LHCN-M2 (cell line): ENCODE data around the gene RALGPS2. TPM values are rescaled to one million over a fixed set of nuclear protein-coding genes. Genes with fewer than 3 reads are reported as not detected.
A peak's percentile ranks its signal among the peaks of the same experiment; 100 is the strongest.
"Not testable (repeated sequence)": the region's sequence is repeated elsewhere in the genome, so short reads cannot be mapped to it uniquely, and the experiment has no call there.

Experiments
- DNase-seq: peaks from one replicate; pipeline ENCODE4 v3.0.0-alpha.2; 2012; ENCODE audit warnings: low read depth
- total RNA-seq: library from RNA; depleted of rRNA; stranded (reverse); fragments of >200 nt; gene quantifications from 2 replicates; pipeline ENCODE4 v1.2.3, GENCODE V29; 2014

RALGPS2 gene
- total RNA-seq, 1 experiment from 2014 or later: 33.1 TPM

DNA sequence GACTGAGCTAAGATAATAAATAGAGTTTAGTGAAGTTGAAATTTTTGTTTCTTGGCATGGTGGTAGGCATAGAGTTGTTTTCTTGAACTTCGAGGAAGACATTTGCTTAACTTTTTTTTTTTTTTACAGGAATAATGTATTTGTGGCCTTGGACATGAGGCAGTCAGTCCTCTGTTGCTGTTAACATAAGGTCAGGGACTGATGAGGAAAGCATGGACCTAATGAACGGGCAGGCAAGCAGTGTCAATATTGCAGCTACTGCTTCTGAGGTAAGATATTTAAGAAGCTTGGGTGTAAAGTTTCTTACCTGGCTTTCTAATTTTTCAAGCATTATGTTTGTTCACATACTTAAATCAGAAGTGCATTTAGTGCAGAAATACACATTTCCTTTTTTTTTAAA lies 51.5 kb downstream of the RALGPS2 start:
- no peak for DNase-seq

DNA sequence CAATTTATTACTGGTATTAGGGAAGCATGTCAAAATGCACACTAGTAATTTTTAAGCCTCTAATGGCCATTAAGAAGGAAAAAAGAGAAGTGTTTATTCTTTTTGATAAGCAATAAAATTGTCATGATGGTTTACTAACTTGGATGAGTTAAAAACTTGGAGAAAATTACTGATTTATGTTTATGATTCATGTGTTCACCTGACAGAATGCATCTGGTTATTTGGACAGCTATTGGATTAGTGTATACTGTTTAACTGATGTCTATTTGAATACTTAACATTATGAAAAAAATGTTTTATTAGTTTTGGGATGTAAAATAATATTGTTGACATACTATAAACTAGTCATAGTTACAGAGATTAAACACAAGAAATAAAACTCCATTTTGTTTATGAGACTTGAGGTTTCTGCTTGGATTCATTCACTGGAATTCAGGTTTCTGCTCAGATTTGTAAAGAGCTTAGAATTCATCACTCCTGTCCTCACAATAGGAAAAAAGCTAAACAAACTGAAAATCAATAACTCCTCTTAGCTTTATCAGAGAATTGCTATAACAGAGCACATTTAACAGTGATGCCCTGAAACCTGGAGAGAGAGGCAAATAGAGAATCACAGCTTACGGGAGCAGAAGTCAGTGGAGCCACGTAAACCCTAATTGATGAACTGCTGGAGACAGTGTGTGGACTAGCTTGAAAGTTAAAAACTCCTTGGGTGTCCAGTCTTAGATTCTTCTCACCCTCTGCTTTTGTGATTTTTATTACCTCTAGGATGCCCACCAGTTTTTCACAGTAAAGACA lies 56.7 kb downstream of the RALGPS2 start:
- DNase-seq: no peak

DNA sequence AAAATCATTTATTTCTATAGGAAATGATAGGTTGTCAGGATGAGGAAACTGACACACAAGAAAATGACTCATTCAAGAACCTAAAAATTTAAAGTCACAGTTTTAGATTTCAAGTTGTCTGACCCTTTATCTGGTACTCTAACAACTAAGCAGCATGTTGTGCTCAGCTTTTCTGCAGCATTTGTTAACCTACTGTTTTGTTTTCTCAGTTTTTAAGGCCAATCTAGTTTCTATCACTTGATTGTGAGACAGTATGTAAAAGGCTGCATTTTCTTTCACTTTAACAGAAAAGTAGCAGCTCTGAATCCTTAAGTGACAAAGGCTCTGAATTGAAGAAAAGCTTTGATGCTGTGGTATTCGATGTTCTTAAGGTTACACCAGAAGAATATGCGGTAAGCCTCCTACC lies 59.1 kb downstream of the RALGPS2 start:
- DNase-seq: no peak

DNA sequence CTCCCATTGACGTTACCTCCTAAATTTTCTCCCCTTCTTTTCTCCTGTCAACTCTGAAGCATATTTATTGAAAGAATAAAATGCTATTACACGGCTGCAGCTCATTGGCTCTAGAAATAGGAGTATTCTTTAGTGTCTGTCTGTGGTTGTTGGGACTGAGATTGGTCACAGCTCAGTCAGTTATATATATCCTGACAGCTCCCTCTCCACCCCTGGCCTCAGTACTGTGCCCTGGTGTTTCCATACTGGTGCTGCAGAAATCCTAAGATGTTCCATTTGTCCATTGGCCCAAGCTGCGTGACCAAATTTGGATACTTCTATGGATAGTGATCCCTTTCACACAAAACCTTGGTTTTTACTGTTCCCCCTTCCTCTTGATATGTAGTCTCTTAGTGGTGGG lies 67.3 kb downstream of the RALGPS2 start:
- no peak for DNase-seq

DNA sequence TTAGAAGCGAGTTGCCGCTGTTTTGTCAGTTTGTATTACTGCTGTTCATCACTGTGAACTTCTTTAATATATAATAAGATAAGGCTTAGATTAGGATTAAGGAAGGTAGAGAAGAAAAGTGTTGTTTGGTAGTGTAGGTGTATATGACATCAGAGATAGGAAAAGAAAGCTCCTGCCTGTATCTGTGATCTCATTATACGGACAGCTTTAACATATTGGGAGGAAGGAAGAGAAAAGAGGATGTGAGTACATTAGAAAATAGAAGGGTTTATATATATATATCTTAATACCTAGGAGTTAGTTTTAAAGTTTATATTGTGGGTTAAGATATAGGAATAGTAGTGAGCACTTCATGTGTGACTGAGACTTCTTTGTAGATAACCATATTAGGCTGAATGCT lies 71.0 kb downstream of the RALGPS2 start:
- no peak for DNase-seq

DNA sequence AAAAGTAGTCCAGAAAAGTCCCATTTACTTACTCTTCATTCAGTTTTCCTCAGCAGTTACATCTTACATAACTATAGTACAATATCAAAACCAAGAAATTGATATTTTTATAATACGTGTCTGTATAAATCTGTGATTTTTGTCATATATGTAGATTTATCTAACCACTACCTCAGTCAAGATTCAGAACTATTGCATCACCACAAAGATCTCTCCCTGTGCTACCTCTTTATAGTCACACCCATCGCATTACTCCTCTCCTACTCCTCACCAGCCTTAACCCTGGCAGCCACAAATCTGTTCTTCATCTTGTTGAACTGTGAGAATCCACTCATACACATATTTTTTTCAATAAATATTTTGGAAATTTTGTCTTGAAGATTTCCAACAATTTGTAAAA lies 72.5 kb downstream of the RALGPS2 start:
- DNase-seq: no peak

DNA sequence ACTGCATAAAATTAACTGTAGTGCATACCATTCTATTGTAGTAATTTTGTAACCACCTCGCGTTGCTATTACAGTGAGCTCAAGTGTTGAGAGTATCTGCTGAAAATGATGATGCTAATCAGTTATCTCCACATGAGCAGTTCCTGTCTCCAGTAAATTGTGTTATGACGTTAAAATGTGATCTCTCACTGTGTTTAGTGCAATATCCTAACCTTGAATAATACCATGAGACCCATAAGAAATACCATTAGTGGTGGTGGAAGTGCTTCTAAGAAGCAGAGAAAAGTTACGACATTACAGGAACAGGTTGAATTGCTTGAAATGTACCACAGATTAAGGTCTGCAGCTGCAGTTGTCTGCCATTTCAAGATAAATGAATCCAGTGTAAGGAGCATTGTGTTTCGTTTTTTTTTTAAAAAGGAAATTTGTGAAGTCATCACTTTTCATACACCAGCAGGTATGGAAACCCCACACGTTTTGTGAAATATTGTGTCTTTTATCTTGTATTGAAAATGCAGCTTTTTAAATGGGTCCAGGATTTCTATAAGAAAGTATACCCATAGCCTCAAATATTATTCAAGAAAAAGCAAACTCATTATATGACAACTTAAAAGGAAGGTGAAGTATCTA lies 73.3 kb downstream of the RALGPS2 start:
- DNase-seq: no peak

DNA sequence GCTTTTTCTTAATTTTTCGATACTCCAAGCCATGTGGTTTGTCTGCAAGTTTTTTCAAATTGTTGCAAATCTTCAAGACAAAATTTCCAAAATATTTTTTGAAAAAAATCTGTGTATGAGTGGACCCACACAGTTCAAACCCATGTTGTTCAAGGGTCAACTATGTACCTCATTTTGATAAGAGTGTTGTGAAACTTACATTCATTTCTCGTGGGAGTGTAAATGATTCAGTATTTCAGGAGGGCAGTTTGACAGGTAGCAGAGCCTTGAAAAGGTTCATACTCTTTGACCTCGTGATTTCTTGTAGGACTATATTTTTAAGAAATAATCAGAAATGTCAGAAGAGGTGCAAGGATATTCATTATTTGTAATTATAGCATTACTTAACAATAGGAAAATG lies 77.8 kb downstream of the RALGPS2 start:
- no peak for DNase-seq

DNA sequence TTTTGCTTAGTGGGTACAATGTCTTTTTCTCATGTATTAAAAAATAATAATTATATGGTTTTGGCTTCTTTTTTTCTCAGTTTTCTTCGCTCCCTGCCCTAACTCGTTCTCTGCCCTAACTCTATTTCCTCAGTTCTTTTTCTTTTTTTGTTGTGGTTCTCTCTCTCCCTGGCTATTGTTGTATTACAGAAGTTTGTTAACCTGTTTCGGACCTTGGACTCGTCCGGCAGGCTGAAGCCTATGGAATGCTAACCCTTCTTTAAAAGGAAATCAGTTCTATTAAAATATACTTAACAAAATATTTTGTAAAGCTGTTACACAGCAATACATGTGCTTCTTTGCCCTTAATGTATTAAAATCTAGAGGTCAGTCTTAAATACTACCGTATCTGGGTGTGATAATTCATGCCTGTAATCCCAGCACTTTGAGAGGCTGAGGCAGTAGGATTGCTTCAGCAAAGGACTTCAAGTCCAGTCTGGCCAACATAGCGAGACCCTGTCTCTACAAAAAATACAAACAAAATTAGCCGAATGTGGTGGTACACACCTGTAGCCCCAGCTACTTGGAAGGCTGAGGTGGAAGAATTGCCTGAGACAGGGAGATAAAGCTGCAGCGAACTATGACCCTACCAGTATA lies 81.7 kb downstream of the RALGPS2 start:
- DNase-seq: no peak

DNA sequence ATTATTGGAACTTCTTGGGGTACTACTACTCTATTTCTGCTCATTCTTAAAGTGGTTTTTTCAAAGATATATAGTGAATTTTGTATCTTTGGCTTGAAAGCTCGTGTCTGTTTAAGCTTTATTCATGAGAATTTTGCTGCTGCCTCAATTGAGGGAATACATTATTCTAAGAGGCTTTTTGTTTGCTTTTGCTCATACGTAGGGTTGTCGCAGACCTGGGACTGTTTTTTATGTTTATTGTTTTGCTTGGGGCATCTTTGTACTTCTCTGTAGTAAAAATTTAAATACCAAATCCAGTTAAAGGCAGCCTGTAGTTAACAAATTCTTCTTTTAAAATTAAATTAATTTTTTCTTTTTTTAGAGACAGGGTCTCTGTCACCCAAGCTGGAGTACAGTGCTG lies 83.5 kb downstream of the RALGPS2 start:
- no peak for DNase-seq

DNA sequence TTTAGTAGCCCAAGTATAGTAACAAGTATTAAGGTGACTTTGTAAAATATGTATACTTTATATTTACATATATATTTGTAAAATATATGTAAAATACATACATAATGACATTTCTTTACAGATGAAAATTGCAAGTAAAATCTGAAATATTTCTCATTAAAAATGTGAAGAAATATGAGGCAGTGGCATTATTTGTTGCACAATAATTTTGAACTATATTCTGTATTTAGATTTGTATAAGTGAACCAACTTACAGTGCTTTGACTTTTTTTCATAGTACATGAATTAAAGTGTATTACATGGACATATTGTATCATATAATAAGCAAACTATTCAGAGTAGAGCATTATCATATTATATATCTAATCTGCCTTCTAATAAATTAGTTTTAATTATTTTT lies 85.5 kb downstream of the RALGPS2 start:
- no peak for DNase-seq

DNA sequence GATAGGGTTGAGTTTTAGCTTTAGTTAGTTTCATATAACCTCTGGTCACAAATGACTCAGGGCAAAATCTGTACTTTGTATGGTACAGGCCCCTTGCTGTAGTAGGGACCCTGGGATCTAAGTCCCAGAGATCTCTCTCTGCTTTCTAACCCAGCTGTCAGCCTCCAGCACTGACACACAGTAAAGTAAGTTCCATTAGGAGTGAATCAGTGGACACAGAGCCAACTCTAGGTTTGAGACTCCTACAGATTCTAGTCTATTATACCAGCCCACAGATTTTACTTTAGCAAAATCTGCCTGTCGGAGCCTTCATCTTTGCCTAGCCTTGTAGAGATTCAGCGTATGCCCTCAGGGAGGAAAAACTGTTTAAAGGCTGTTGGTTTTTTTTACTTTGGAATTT lies 93.4 kb downstream of the RALGPS2 start:
- peak; percentile 35 for DNase-seq

DNA sequence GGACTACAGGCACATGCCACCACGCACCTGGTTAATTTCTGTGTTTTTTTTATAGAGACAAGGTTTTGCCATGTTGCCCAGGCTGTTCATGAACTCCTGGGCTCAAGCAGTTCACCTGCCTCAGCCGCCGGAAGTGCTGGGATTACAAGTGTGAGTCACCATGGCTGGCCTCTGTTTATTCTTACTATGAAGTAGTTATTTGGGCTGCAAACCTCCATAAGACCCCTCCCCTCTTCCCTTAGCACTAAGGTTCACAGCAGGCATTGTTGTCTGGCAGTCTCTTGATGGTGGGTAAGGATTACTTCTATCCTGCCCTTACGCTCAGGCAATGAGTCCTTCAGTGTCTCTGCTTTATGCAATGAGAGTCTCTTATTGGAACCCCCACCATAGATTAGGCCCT lies 94.1 kb downstream of the RALGPS2 start:
- no peak for DNase-seq

DNA sequence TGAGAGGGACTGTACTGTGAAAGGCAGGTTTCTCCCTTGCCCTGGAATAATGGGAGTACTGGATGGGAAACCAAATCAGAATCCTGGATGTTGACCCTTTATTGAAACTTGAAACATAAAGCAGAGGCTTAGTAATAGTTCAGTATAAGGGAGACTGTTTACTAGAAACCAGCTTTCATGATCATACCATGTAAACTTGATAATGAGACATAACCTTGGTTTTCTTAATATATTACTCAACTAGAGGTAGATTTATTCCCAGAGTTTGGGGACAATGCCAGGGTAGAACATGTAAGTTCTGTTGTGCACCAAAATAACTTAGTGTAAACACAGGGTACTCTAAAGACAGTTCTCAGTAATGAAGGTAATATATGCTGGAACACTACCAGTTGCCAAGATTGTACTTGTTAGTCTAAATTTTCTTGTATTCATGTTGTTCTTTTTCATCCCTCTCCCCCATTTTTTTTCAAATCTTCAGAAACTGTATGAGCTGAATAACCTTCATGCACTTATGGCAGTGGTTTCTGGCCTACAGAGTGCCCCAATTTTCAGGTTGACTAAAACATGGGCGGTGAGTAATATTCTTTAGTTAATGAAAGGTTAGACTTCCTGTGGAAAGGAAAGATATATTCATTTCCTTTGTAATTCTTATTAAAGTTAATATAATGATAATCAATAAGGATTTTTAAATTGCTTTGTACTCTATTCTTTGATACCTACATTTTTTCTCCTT lies 96.3 kb downstream of the RALGPS2 start:
- no peak for DNase-seq

DNA sequence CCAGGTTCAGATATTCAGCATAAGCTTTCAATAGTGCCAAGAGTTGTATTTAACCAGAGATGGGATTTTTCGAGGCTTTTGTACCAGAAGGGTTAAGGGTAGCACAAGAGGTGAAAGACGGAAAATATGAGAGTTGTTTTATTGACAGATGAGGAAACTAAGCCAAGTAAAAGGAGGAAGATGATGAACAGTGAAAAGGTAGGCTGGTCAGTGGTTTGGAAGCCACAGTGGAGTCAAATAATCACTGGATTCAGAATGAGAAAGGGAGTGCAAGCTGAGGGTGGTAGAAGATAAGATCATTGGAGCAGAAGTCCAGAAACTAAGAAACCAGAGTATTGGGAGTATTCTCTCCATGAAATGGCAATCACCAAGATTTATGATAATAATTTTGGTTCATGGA lies 100.1 kb downstream of the RALGPS2 start:
- DNase-seq: no peak

DNA sequence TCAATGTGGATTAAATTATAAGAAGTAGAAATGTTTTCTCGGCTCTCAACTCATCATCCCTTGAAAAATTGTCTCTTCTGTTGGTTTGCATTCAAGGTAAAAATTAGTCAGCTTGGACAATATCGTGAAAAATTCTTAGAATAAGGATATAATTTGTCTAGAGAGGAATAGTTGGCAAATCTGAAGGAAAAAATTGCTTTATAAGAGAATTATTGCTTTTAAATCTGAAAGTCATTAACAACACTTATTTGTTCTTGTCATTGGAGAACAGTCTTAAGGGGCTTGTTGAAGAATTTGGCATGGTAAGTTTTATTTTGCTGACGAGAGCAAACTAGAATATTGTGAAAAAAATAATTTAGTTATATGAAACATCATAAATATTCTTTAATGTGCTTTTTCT lies 119.4 kb downstream of the RALGPS2 start:
- DNase-seq: no peak

DNA sequence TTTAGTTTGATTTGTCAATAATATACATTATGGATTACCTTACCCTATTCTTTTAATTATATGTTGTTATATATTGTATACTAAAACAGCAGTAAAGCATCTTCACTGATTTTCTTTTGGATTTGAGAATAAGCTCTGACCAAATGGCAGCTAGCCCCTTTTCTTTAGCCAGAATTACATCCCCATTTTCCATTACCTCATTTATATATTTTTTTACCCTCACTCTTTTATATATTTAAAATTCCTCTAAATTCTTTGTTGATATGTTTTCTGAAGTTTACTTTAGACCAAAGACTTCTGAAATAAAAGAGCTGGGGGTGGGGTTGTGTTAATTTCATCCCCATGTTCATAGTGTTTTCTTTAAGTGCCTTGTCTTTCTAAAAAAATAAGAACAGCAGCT lies 121.3 kb downstream of the RALGPS2 start:
- DNase-seq: no peak

DNA sequence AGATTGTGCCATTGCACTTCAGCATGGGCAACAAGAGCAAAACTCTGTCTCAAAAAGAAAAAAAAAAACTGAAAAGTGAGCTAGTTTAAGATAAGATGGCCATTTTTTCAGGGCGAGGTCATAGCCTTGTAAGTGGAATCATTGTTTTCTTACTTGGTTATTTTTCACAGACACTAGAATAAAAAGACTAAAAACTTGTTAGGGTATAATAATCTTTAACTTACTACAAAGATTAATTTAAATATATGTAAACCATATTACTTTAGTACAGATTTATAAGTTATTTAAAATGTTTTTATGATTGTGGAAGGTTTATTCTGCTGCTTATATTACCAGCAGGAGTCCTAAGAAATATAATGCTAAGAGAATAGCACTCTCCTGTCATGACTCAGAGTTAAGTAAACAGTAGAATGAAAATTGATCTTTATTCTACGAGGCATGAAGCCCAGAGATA lies 122.4 kb downstream of the RALGPS2 start:
- peak; percentile 61 for DNase-seq

DNA sequence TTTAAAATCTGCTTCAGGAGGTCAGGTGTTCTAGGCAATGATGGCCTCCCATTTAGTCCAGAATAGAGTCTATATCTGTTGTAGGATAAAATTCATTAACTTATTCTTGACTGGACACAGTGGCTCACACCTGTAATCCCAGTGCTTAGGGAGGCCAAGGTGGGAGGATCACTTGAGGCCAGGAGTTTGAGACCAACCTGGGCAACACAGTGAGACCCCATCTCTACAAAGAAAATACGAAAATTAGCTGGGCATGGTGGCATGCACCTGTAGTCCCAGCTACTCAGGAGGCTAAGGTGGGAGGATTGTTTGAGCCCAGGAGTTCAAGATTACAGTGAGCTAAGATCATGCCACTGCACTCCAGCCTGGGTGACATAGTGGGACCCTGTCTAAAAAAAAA lies 122.9 kb downstream of the RALGPS2 start:
- not testable (repeated sequence) for DNase-seq

DNA sequence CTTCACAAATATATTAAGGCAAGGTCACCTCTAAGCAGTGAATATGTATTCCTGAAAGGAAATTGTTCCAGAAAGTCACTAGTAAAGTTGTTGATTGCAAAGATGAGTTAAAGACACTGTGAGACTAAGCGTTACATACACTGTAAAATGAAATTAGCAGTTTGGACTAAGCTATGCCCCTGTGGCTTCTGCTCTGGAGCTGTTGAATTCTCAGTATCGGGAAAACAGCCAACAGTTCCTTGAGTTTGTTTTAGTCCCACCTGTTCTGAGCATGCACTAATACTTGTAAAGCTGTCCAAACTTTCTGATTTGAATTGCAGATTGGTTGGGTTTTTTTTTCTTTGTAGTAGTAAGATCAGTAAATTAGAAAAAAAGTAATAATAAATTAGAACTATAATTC lies 124.9 kb downstream of the RALGPS2 start:
- DNase-seq: peak; percentile 29

DNA sequence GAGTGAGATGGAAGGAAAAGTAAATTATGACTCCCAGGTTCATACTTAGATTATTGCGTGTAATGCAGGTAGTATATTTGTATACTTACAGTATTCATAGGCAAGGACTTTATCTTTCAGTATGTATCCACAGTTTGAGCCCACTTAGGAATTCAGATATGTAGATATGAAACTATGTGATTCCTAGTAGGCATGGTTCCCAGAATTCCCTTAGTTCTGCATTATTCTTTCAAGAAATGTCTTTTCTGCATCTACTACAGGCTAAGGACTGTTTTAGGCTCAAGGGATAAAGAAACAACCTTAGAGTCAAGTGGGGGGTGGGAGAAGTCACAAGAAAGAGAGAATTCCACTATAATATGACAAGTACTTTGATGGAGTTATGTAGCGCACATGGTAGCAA lies 132.1 kb downstream of the RALGPS2 start:
- no peak for DNase-seq

DNA sequence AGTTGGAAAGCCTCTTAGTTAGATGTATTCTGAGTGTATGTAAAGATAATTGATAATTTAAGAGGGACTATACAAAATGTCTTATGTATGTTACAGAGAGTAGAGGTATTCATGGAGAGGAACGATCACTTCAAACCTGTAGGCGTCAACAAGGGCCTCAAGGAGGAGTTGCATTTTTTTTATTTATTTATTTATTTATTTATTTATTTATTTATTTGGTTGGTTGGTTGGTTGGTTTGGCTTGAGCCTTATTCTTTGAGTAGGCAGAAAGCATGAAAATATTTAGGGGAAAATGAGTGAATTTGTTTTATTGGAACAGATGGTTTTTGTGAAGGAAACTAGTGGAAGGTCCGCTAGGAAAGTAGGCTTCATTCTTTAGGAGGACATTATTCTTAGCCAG lies 137.4 kb downstream of the RALGPS2 start:
- no peak for DNase-seq
